Esophagus squamous epithelium (tissue), 4 donors: ENCODE data around the gene WAPL.

Experiments
- POLR2A ChIP-seq, 4 donors: fragments of 450-650 bp; IDR thresholded peaks; one replicate each; pipeline ENCODE4 v1.6.1; 2017; ENCODE audit warnings: antibody characterized with exemption in 4 of 4, mild to moderate bottlenecking in 4 of 4, moderate library complexity in 3 of 4
- TF ChIP-seq, protein P1 (sequence below), 6 experiments: fragments of 450-650 bp in 4 of 6; fragments of 200-600 bp in 2 of 6; sonication (generic) in 2 of 6; IDR thresholded peaks; one replicate each; pipeline ENCODE4 v1.5.1; 2016 to 2019; ENCODE audit warnings: antibody characterized with exemption in 6 of 6, mild to moderate bottlenecking in 4 of 6, moderate library complexity in 4 of 6

DNA sequence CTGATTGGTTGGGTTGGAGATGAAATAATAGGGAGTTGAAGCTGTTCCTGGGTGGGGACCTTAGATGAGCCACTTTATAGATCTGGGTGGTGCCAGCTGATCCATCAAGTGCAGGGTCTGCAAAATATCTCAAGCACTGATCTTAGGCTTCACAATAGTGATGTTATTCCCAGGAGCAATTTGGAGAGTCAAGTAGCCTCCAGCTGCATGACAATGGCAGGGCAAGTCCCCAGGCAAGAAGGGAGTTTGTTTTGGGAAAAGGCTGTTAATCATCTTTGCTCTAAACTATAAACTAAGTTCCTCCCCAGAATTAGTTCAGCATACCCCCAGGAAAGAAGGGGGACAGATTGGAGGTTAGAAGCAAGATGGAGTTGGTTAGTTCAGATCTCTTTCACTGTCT is 47.7 kb upstream of the WAPL start:
- no peak for TF ChIP-seq POLR2A (IDR thresholded peaks at IDR 0.05)
- TF ChIP-seq, protein P1, sequence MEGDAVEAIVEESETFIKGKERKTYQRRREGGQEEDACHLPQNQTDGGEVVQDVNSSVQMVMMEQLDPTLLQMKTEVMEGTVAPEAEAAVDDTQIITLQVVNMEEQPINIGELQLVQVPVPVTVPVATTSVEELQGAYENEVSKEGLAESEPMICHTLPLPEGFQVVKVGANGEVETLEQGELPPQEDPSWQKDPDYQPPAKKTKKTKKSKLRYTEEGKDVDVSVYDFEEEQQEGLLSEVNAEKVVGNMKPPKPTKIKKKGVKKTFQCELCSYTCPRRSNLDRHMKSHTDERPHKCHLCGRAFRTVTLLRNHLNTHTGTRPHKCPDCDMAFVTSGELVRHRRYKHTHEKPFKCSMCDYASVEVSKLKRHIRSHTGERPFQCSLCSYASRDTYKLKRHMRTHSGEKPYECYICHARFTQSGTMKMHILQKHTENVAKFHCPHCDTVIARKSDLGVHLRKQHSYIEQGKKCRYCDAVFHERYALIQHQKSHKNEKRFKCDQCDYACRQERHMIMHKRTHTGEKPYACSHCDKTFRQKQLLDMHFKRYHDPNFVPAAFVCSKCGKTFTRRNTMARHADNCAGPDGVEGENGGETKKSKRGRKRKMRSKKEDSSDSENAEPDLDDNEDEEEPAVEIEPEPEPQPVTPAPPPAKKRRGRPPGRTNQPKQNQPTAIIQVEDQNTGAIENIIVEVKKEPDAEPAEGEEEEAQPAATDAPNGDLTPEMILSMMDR (IDR thresholded peaks at IDR 0.05): no peak
